SK-N-SH (cell line): ENCODE results near the gene MYOM1. TPM values are rescaled to one million over a fixed set of nuclear protein-coding genes. Genes with fewer than 3 reads are reported as not detected.

Source experiments
- CTCF ChIA-PET: fragments of 300-600, 350-600 bp; formaldehyde crosslinking; extraction: SDS; loops from one replicate; lab custom pipeline; 2021; lab: Yijun Ruan, JAX
- POLR2A ChIA-PET: fragments of 350-600 bp; sonication (Branson Sonifier 250); formaldehyde crosslinking; extraction: SDS; loops from one replicate; lab custom pipeline; 2020; ENCODE audit warnings: antibody characterized with exemption, inconsistent platforms; lab: Yijun Ruan, JAX
- DNase-seq: peaks from one replicate; pipeline ENCODE4 v3.0.0; 2012
- H2AFZ ChIP-seq: fragments of 200-600 bp; sonication (generic); 2 replicates; pipeline ENCODE4 v1.8.1; 2016; ENCODE audit warnings: antibody characterized with exemption, mild to moderate bottlenecking, low read depth
- H3F3A ChIP-seq: fragments of 200-600 bp; sonication (generic); replicated peaks from 2 replicates; pipeline ENCODE3; 2016; ENCODE audit warnings: antibody characterized with exemption, mild to moderate bottlenecking; ENCODE audit not compliant: insufficient read depth
- H3K27ac ChIP-seq, 2 experiments: fragments of 200-500 bp in 1 of 2; fragments of 200-600 bp in 1 of 2; sonication (Bioruptor generic) in 1 of 2; sonication (generic), shearing (Covaris generic) in 1 of 2; 2 replicates each; pipeline versions ENCODE4 v1.5.1 to v1.6.1; 2014 to 2016; ENCODE audit warnings: low read depth in 2 of 2, inconsistent platforms in 1 of 2, low read length in 1 of 2, mild to moderate bottlenecking in 1 of 2, mixed read lengths in 1 of 2
- H3K27me3 ChIP-seq: fragments of 200-600 bp; sonication (generic), shearing (Covaris generic); 2 replicates; pipeline ENCODE4 v1.6.1; 2016; ENCODE audit warnings: mixed run types; ENCODE audit not compliant: insufficient read depth
- H3K36me3 ChIP-seq, 2 experiments: fragments of 200-500 bp in 1 of 2; fragments of 200-600 bp in 1 of 2; sonication (Bioruptor generic) in 1 of 2; sonication (generic) in 1 of 2; replicated peaks in 1 of 2; 2 replicates each; pipeline versions ENCODE3 to v1.5.1; 2014 to 2016; ENCODE audit warnings: low read length in 1 of 2, mild to moderate bottlenecking in 1 of 2; ENCODE audit not compliant: insufficient read depth in 2 of 2, control insufficient read depth in 1 of 2
- H3K4me1 ChIP-seq, 2 experiments: fragments of 200-500 bp in 1 of 2; fragments of 200-600 bp in 1 of 2; sonication (Bioruptor generic) in 1 of 2; sonication (generic), shearing (Covaris generic) in 1 of 2; 2 replicates each; pipeline versions ENCODE4 v1.5.1 to v1.6.1; 2014 to 2016; ENCODE audit warnings: low read depth in 1 of 2, low read length in 1 of 2, mixed run types in 1 of 2; ENCODE audit not compliant: insufficient read depth in 2 of 2, control insufficient read depth in 1 of 2
- H3K4me2 ChIP-seq: fragments of 200-600 bp; sonication (generic), shearing (Covaris generic); 2 replicates; pipeline ENCODE4 v1.6.1; 2017; ENCODE audit warnings: mixed run types
- H3K4me3 ChIP-seq, 2 experiments: fragments of 200-500 bp in 1 of 2; fragments of 200-600 bp in 1 of 2; sonication (Bioruptor generic) in 1 of 2; sonication (generic), shearing (Covaris generic) in 1 of 2; 2 replicates each; pipeline versions ENCODE4 v1.5.1 to v1.8.1; 2014 to 2016; ENCODE audit warnings: low read depth in 2 of 2, inconsistent platforms in 1 of 2, low read length in 1 of 2, mild to moderate bottlenecking in 1 of 2, mixed read lengths in 1 of 2, moderate library complexity in 1 of 2
- H3K79me2 ChIP-seq: fragments of 200-600 bp; sonication (generic); 2 replicates; pipeline ENCODE4 v1.8.1; 2017; ENCODE audit warnings: mild to moderate bottlenecking; ENCODE audit not compliant: insufficient read depth
- H3K9ac ChIP-seq: fragments of 200-600 bp; sonication (generic); 2 replicates; pipeline ENCODE4 v1.6.1; 2017; ENCODE audit warnings: mixed run types
- H3K9me2 ChIP-seq: fragments of 200-600 bp; sonication (generic); 2 replicates; pipeline ENCODE4 v1.6.1; 2017; ENCODE audit warnings: mixed run types
- H3K9me3 ChIP-seq: fragments of 200-600 bp; sonication (generic); 2 replicates; pipeline ENCODE4 v1.6.1; 2017; ENCODE audit warnings: mixed run types, mild to moderate bottlenecking, moderate library complexity
- H4K20me1 ChIP-seq: fragments of 200-600 bp; sonication (generic); 2 replicates; pipeline ENCODE4 v1.6.1; 2017; ENCODE audit warnings: mild to moderate bottlenecking, mixed run types; ENCODE audit not compliant: insufficient read depth
- ELF1 ChIP-seq: IDR thresholded peaks from 2 replicates; pipeline ENCODE4 v1.4.0; 2012
- FOXM1 ChIP-seq: IDR thresholded peaks from 2 replicates; pipeline ENCODE4 v1.4.0; 2012; ENCODE audit warnings: low read depth, mild to moderate bottlenecking
- GABPA ChIP-seq: IDR thresholded peaks from 2 replicates; pipeline ENCODE4 v1.4.0; 2012; ENCODE audit warnings: low read depth, mild to moderate bottlenecking
- TAF1 ChIP-seq: IDR thresholded peaks from 2 replicates; pipeline ENCODE4 v1.6.1; 2012; ENCODE audit warnings: low read depth, mild to moderate bottlenecking, low read length, moderate library complexity, borderline replicate concordance
- TEAD4 ChIP-seq: IDR thresholded peaks from 2 replicates; pipeline ENCODE4 v1.4.0; 2012; ENCODE audit warnings: mild to moderate bottlenecking, borderline replicate concordance; ENCODE audit not compliant: insufficient read depth
- WGBS: methylation state at CpG from one replicate; pipeline ENCODE4 v1.1.6; 2017; ENCODE audit warnings: low lambda C conversion rate; 5-methylcytosine and 5-hydroxymethylcytosine counted together
- polyA plus RNA-seq, 3 experiments: library from polyadenylated mRNA; depleted of rRNA; stranded (reverse); fragments of >200 nt; gene quantifications; 2 replicates each; pipeline ENCODE4 v1.2.3, GENCODE V29; 2012
- TF ChIP-seq, protein P1 (sequence below): fragments of 200-600 bp; sonication (generic); IDR thresholded peaks from 2 replicates; pipeline ENCODE4 v1.6.1; 2017; ENCODE audit warnings: antibody characterized with exemption, mild to moderate bottlenecking, moderate library complexity
- TF ChIP-seq, protein P2 (sequence below): IDR thresholded peaks from 2 replicates; pipeline ENCODE4 v1.4.0; 2012; ENCODE audit warnings: low read depth, borderline replicate concordance

Gene MYOM1
- polyA plus RNA-seq, 1 of the 3 experiments (the other 2 are of a cell fraction), result 0.07 TPM

DNA sequence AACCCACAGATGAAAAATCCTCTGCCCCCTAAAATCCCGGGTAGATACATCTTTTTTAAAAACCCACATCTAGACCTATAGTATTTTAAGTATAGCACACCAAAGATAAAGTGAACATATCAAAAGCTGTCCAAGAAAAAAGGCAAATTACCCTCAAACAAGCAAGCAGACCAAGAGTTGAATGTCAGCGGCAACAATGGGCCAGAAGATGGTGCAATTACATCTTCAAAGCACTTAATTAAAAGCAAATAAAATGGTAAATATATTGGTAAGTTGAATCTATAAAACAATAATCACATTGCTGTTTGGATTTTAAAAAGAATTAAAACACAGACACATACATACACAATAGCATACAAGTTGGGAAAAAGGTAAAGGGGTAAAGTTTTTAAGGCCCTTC is 98.5 kb downstream of the MYOM1 start:
- DNase-seq, result no peak
- 50% methylated on average over 2 of the region's 2 CpGs for WGBS
- ChIA-PET CTCF (interaction anchor here (2.2 kb wide), 1 partner anchor 58 kb away, joined by 7 read pairs; no protein-coding TSS in a partner anchor), POLR2A (no interaction called here)
- no peaks in the 10 kb centered on the region for H3F3A ChIP-seq
- H3K27me3 ChIP-seq, result no peaks in the 10 kb centered on the region
- no peaks in the 10 kb centered on the region for H3K9me3 ChIP-seq
- H3K36me3 ChIP-seq, result no peaks in the 10 kb centered on the region
- H3K4me3 ChIP-seq, result no peak overlapping the region
- no peaks in the 10 kb centered on the region for H3K9me2 ChIP-seq
- no peak for TF ChIP-seq FOXM1
- TF ChIP-seq, protein P1, sequence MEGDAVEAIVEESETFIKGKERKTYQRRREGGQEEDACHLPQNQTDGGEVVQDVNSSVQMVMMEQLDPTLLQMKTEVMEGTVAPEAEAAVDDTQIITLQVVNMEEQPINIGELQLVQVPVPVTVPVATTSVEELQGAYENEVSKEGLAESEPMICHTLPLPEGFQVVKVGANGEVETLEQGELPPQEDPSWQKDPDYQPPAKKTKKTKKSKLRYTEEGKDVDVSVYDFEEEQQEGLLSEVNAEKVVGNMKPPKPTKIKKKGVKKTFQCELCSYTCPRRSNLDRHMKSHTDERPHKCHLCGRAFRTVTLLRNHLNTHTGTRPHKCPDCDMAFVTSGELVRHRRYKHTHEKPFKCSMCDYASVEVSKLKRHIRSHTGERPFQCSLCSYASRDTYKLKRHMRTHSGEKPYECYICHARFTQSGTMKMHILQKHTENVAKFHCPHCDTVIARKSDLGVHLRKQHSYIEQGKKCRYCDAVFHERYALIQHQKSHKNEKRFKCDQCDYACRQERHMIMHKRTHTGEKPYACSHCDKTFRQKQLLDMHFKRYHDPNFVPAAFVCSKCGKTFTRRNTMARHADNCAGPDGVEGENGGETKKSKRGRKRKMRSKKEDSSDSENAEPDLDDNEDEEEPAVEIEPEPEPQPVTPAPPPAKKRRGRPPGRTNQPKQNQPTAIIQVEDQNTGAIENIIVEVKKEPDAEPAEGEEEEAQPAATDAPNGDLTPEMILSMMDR, result 0 out of 2 replicates have a peak, but pooled peaks have one; percentile 7
- H4K20me1 ChIP-seq, result no peaks in the 10 kb centered on the region
- H2AFZ ChIP-seq, result no peak overlapping the region
- no peaks in the 10 kb centered on the region for H3K79me2 ChIP-seq
- H3K4me1 ChIP-seq, result no peaks in the 10 kb centered on the region
- no peak overlapping the region for H3K9ac ChIP-seq
- no peak overlapping the region for H3K27ac ChIP-seq
- H3K4me2 ChIP-seq, result no peak overlapping the region

DNA sequence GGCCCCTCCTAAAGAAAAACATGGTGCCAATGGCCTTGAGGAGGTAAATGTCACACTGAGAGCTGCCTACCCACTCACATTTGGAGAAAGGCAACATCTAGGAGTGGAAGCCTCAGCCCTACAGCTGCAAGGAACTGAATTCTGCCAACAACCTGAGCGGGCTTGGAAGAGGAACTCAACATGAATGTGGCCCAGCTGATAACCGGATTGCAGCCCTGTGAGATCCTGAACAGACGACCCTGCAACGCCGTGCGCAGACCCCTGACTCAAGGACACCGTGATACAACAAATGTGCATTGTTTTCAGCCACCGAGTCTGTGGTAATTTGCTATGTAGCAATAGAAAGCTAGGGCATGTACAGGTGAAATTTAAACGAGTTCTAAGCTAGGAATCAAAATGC is 99.4 kb downstream of the MYOM1 start:
- H3K9me3 ChIP-seq, result no peaks in the 10 kb centered on the region
- no peak for DNase-seq
- H2AFZ ChIP-seq, result no peak overlapping the region
- H3K4me2 ChIP-seq, result no peak overlapping the region
- H3K27me3 ChIP-seq, result no peaks in the 10 kb centered on the region
- CTCF ChIA-PET, result interaction anchor here (0.5 to 2.2 kb wide), 3 partner anchors 9 to 462 kb away, joined by 3 to 7 read pairs (median 7); no protein-coding TSS in a partner anchor
- no peak overlapping the region for H3K27ac ChIP-seq
- H3K4me3 ChIP-seq, result no peak overlapping the region
- H3F3A ChIP-seq, result no peaks in the 10 kb centered on the region
- H3K4me1 ChIP-seq, result no peaks in the 10 kb centered on the region
- POLR2A ChIA-PET, result no interaction called here
- TF ChIP-seq GABPA, result no peak
- TF ChIP-seq, protein P2, sequence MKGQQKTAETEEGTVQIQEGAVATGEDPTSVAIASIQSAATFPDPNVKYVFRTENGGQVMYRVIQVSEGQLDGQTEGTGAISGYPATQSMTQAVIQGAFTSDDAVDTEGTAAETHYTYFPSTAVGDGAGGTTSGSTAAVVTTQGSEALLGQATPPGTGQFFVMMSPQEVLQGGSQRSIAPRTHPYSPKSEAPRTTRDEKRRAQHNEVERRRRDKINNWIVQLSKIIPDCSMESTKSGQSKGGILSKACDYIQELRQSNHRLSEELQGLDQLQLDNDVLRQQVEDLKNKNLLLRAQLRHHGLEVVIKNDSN, result no peak
- TF ChIP-seq TAF1, result no peak
- no peaks in the 10 kb centered on the region for H3K9me2 ChIP-seq
- no peak overlapping the region for H3K9ac ChIP-seq
- no peaks in the 10 kb centered on the region for H3K36me3 ChIP-seq
- no peaks in the 10 kb centered on the region for H4K20me1 ChIP-seq
- H3K79me2 ChIP-seq, result no peaks in the 10 kb centered on the region
- 84% methylated on average over 9 of the region's 9 CpGs for WGBS

DNA sequence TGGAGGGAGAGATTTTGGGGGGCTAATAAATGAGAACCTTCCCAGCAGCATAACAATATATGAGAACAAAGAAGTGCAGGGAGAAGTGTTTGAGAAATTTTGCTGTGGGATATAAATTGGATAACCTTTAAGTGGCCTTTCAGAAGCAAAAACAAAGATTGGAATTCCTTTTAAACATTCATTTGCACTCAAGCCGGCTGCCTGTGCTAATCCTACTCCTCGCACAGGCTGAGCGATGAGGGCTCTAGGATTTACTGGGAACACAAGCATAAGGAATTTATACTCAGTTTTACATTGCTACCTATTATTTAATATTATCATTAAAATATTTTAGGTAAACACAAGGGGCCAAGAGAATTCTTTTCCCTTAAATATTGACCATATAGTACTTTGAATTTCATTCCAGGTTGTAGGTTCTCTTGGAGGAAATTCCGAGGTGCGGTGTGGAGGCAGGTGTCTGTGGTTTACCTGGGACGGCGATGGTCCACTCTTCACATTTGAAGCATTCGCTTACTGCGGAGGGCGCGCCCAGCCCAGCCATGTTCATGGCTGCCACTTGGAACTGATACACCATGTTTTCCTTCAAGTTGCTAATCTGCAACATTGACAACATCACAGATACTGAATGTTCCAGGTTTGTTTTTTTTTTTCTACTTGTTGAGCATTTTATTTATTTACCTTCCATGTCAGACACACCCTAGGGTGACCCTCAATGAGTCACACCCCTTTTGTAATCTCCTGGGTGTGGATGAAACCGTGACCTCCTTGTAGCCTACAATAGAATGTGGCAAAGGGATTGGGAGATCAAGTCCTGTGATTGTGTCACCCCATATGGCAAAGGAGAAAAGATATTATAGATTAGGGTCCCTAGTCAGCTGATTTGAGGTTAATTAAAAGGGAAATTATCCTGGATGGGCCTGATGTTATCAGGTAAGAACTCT is 100.1 kb downstream of the MYOM1 start:
- no peak for DNase-seq

More for the DNA sequence above, 100.1 kb downstream of the MYOM1 start:
- Histone ChIP-seq H3K36me3 (no peaks in the 10 kb centered on the region), H3K27me3 (no peaks in the 10 kb centered on the region), H3K79me2 (no peaks in the 10 kb centered on the region), H3K27ac (no peak overlapping the region), H3K4me2 (no peak overlapping the region), H3K9me2 (no peaks in the 10 kb centered on the region), H3K9ac (no peak overlapping the region), H3K4me1 (no peaks in the 10 kb centered on the region), H3F3A (no peaks in the 10 kb centered on the region), H3K4me3 (no peak overlapping the region), H3K9me3 (no peaks in the 10 kb centered on the region), H2AFZ (no peak overlapping the region), H4K20me1 (no peaks in the 10 kb centered on the region)
- CTCF ChIA-PET, result interaction anchor here (1.3 to 2.2 kb wide), 2 partner anchors 10 to 57 kb away, joined by 7 read pairs; no protein-coding TSS in a partner anchor
- no peak for TF ChIP-seq TEAD4
- no peak for TF ChIP-seq FOXM1
- no peak for TF ChIP-seq ELF1
- WGBS, result 88% methylated on average over 12 of the region's 12 CpGs
- POLR2A ChIA-PET, result no interaction called here
